GM19324 (cell line): ENCODE measurements around the gene IPPK.
"Not testable (repeated sequence)": the region's sequence is repeated elsewhere in the genome, so short reads cannot be mapped to it uniquely, and the experiment has no call there.

Source experiments
- ATAC-seq: cut with Tn5 transposase; IDR thresholded peaks from one replicate; pipeline ENCODE4 v1.9.1; 2021; ENCODE audit warnings: mild to moderate bottlenecking, moderate library complexity; ENCODE audit not compliant: unreplicated experiment, low FRiP score

IPPK gene

DNA sequence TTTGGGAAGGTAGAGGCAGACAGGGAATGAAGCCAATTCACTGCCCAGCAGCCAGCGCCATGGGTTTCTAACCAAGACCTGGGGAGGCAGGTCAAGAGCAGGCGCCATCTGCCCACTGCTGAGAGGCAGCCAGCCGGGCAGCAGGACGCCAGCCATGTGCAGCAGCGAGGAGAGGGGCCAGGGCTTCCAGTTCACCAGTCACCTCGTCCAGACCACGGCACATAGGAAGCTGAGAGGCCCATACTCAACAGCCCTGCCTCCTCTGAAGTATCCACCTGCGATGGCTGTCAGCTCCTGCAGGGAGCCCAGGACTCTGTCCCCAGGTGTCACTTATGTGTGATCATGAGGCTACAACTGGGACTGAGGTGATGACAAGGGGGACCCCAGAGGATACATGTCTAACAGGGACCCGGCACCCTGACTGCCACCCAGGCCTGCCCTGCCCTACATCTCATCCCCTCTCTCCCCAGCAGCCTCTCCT is 30.1 kb downstream of the IPPK start:
- ATAC-seq, result no peak

DNA sequence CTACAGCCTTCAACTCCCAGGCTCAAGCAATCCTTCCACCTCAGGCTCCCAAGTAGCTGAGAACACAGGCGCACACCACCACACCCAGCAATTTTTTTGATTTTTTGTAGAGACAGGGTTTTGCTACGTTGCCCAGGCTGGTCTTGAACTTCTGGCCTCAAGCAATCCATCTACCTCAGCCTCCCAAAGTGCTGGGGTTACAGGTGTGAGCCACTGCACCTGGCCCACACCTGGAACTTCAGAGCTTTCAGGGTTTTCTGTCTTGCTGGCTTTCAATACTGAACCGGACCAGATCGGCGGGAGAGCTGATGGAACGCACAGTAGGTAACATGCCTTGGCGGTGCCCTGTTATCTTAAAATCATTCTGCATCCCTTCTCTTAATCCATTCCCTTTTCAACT is 30.8 kb downstream of the IPPK start:
- ATAC-seq, result no peak

DNA sequence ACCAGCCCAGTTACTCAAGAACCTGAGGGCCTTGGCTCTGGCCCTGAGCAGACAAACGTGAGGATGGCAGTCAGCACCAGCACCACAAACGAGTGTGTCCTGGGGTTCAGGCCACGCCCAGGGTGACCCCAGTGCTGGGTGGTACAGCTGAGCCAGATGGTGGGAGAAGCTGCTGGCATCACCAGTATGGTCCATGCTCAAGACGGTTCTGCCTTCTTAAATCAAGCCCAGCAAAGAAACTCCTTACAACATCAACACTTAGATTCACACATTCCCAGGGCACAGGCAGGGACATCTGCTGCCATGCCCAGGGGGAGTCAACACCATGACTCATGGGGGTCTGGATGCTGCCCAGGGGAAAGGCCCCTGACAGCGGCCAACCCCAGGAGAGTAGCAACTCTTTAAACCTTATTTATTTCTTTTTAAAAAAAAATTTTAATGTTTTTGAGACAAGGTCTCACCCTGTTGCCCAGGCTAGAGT is 31.3 kb downstream of the IPPK start:
- ATAC-seq, result no peak

DNA sequence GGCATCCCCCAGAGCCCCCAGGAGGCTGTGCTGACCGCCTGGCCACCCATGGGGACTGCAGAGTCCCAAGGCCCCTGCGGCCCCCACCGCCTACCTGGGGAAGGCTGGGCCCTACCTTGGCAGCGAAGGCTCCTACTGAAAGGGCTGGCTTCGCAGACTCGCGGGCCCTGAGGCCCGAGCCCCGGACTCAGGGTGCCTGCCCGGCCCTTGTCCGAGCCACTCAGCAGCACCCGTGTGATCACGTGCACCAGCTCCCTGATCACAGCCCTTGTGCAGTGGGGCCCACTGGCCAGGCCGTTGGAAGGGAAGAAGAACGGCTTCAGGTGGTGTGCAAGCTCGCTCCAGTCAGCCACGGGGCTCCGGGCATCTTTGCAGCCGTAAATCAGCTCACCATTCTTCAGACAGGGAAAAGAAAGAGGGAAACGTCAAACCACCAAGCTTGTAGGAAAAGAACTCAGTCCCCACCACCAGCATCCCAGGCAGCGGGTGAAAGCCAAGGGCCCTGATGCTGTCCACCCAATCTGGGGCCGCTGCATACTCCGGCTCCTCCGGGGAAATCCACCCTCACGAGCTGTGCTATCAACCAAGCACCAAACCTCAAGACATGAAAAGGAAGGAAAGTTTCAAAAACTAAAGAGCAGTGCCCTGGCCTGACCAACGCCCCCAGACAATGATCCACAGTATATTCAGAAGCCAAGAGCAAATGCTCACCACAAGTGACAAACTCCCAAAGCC is 31.9 kb downstream of the IPPK start:
- ATAC-seq, result no peak

- ATAC-seq, result no peak
Measured at GRCh38 chr9:92637326-92637725, 32.6 kb downstream of the IPPK start.

DNA sequence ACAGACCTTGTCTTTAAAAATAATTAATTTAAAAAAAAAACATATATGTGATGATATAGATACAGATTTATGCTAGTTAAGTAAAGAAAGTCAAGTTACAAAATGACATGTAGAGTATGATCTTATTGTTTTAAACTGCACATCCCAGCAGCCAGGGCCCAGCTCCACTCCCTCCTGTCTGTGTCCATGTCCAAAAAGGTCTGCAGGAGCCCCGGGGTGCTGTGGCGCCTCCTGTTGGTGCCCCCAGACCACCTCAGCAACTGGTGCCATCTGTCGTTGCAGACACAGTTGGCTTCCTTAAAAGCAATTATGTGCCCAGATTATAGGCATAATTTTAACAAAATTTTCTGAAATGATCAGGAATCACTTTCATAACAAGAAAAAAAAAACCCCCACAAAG is 33.3 kb downstream of the IPPK start:
- no peak for ATAC-seq

DNA sequence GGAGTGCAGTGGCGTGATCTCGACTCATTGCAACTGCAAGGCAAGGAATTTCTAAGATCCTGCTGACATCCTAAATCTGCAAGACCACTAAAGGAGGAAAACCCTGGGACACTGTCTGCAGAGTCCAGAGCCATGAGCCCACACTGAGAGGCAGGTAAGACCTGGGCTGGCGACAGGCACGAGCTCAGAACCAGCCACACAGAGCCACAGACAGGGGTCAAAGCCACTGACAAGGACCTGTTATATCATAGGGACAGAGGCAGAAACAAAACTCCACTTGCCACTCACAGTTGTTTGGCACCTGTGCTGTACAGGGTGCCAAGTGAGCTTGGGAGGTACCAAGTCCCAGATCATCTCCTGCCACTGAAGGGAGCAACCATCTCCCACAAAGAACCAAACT is 34.2 kb downstream of the IPPK start:
- ATAC-seq, result no peak

GRCh38 chr9:92634712-92635605 is 35.0 kb downstream of the IPPK start:
- ATAC-seq, result peak; percentile 57

DNA sequence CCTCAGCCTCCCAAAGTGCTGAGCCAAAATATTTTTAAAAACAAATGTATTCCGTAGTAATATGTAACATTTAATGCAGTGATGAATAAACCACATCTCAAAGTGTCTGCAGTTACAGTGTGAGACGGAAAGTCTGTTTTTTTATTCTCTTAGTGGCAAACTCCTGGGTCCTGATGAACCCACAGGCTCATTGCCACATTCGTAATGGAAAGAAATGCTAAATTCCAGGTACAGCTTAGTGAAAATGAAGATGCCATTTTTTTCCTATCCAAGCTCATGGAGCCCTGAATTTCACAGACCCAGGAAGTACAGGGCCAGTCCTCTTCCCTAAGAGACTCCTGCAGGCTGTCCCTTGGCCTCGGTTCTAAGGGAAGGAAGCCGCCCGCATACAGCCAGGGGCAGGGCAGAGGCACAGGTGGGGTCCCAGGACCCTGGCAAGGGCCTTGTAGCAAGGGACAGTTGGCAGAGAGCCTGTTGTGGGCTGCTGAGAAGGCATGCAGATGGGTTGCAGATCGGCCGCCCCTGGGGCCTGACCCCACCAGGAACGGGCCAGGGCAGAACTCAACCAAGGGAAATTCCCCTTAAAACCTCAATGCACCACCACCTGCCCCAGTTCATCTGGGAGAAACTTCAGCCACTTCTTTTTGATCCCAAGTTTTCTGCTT is 36.2 kb downstream of the IPPK start:
- no peak for ATAC-seq

DNA sequence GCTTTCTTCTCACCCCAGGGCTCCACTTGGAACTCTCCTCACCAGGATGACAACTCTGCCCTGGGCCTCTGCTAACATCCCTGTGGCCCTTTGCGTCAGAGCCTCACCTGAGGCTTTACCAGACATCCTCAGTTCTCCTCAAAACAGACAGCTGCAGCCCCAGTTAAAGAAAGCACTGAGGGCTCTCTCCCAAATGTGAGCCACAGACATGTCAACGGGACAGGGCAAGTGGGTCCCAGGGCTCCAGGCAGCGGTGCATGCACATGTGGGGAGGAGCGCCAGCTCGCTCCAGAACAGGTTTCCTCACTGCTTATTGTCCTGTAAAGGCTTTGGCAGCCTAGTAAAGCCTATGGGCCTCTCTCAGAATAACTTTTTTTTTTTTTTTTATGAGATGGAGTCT is 37.3 kb downstream of the IPPK start:
- no peak for ATAC-seq

- no peak for ATAC-seq
Measured at GRCh38 chr9:92631452-92632343, 38.2 kb downstream of the IPPK start.

DNA sequence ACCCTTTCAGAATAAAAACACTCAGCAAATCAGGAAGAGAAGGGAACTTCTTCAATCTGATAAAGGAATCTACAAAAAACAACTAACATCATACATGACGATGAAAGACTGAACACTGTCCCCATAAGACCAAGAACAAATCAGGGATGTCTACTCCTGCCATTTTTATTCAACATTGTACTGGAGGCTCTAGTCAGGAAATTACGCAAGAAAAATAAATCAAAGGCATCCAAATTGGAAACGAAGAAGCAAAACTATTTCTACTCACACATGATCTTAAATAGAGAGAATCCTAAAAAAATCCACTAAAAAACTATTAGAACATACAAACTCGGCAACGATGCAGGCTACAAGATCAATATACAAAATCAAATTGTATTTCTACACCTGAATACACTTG is 42.3 kb downstream of the IPPK start:
- no peak for ATAC-seq

- no peak for ATAC-seq
Measured at GRCh38 chr9:92626484-92626883, 43.4 kb downstream of the IPPK start.

DNA sequence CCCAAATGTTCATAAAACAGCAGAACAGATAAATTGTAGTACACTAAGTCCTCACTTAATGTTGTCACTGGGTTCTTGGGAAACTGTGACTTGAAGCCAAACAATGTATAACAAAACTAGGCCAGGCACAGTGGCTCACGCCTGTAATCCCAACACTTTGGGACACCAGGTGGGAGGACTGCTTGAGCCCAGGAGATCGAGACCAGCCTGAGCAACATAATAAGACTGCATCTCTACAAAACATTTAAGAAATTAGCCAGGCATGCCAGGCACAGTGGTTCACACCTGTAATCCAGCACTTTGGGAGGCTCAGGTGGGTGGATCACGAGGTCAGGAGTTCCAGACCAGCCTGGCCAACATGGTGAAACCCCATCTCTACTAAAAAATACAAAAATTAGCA is 46.0 kb downstream of the IPPK start:
- ATAC-seq, result not testable (repeated sequence)

DNA sequence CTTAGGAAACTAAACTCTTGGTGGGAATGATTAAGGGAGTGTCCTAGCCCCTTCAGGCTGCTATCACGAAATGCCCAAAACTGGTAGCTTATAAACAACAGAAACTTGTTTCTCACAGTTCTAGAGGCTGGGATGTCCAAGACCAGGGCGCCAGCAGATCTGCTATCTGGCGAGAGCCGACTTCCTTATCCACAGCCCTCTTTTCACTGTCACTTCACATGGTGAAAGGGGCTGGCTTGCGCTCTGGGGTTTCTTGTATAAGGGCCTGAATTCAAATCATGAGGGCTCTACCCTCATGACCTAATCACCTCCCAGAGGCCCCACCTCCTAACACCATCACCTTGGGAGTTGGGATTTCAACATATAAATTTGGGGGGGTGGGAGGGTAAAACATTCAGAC is 49.1 kb downstream of the IPPK start:
- ATAC-seq, result no peak

GRCh38 chr9:92619601-92620300 is 50.2 kb downstream of the IPPK start:
- ATAC-seq, result no peak

- no peak for ATAC-seq
Measured at GRCh38 chr9:92618633-92619225, 51.2 kb downstream of the IPPK start.

- no peak for ATAC-seq
Measured at GRCh38 chr9:92617951-92618510, 51.9 kb downstream of the IPPK start.
